ENCODE measurements around the gene HLA-DQA1. TPM values are rescaled to one million over a fixed set of nuclear protein-coding genes. Genes with fewer than 3 reads are reported as not detected.

The HLA-DQA1 gene
- total RNA-seq, 2 experiments from 2014 or later: 0.79 to 32.3 TPM

- Histone ChIP-seq H4K20me1 (ENCODE audit: insufficient read depth, low read length) (no peaks in the 10 kb centered on the region), H2AFZ (ENCODE audit: low read length) (no peak overlapping the region), H3K36me3 (ENCODE audit: insufficient read depth, low read length) (no peaks in the 10 kb centered on the region), H3K9me3 (ENCODE audit: low read length) (no peaks in the 10 kb centered on the region), H3K4me2 (ENCODE audit: low read length) (no peak overlapping the region), H3K4me3 (ENCODE audit: low read depth, low read length, poor library complexity, severe bottlenecking) (no peak overlapping the region), H3K4me1 (ENCODE audit: insufficient read depth, low read length, poor library complexity, severe bottlenecking) (peaks cover 29% of the 10 kb centered on the region), H3K79me2 (ENCODE audit: insufficient read depth, low read depth, low read length) (no peaks in the 10 kb centered on the region), H3K27ac (ENCODE audit: low read depth, low read length, poor library complexity, severe bottlenecking) (no peak overlapping the region), H3K9me2 (ENCODE audit: insufficient read depth, low read length) (no peaks in the 10 kb centered on the region)
- no TSS peak for BruUV-seq (replicated peaks)
- DNase-seq (ENCODE audit: low spot score): no peak
- TF ChIP-seq EZH2phosphoT487 (IDR thresholded peaks at IDR 0.05; ENCODE audit: borderline replicate concordance, low read depth, low read length) (no peak), CTCF (conservative IDR thresholded peaks at IDR 0.05; ENCODE audit: low read length) (no peak)
- POLR2A ChIA-PET: no interaction called here
- intact Hi-C loops (cut with micrococcal nuclease; ENCODE audit: unreplicated experiment): no loop called here
- CTCF ChIA-PET (ENCODE audit: unreplicated experiment): no interaction called here
Observed at GRCh38 chr6:32608362-32608761, 28.8 kb upstream of the HLA-DQA1 start.

DNA sequence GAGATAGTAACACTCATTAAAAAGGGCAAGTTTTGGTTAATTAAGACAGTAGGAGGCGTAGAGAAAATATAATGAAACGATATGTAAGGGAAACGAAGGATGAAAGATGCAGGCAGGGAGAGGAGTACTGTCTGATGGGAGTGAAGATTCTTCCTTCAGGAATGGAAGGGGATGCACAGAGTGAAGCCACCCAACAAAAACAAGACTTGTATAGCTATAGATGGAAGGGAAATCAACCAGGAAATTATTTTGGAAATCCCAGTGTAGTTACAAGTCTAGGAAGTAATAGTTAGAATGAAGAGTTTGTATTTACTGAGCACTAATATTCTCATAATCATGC, 27.8 kb upstream of the HLA-DQA1 start:
- intact Hi-C loops (cut with micrococcal nuclease; ENCODE audit: unreplicated experiment): no loop called here
- TF ChIP-seq CTCF (conservative IDR thresholded peaks at IDR 0.05; ENCODE audit: low read length) (no peak), EZH2phosphoT487 (IDR thresholded peaks at IDR 0.05; ENCODE audit: borderline replicate concordance, low read depth, low read length) (no peak)
- peak overlapping the region; percentile 80 for H3K4me2 ChIP-seq (ENCODE audit: low read length)
- TSS peak; percentile 100 for BruUV-seq (replicated peaks)
- CTCF ChIA-PET (ENCODE audit: unreplicated experiment): no interaction called here
- DNase-seq (ENCODE audit: low spot score): no peak
- no peaks in the 10 kb centered on the region for H4K20me1 ChIP-seq (ENCODE audit: insufficient read depth, low read length)
- no peaks in the 10 kb centered on the region for H3K36me3 ChIP-seq (ENCODE audit: insufficient read depth, low read length)
- H3K9me3 ChIP-seq (ENCODE audit: low read length): no peaks in the 10 kb centered on the region
- H3K4me1 ChIP-seq (ENCODE audit: insufficient read depth, low read length, poor library complexity, severe bottlenecking): peaks cover 24% of the 10 kb centered on the region
- H3K4me3 ChIP-seq (ENCODE audit: low read depth, low read length, poor library complexity, severe bottlenecking): peak overlapping the region; percentile 45
- H2AFZ ChIP-seq (ENCODE audit: low read length): peak overlapping the region; percentile 94; the same call in 1 of the 2 replicates
- H3K27ac ChIP-seq (ENCODE audit: low read depth, low read length, poor library complexity, severe bottlenecking): peak overlapping the region; percentile 88
- POLR2A ChIA-PET: interaction anchor here (1.1 kb wide), 1 partner anchor 12 kb away, joined by 5 read pairs; no protein-coding TSS in a partner anchor
- H3K79me2 ChIP-seq (ENCODE audit: insufficient read depth, low read depth, low read length): no peaks in the 10 kb centered on the region
- no peaks in the 10 kb centered on the region for H3K9me2 ChIP-seq (ENCODE audit: insufficient read depth, low read length)

GRCh38 chr6:32609731-32610640, 27.2 kb upstream of the HLA-DQA1 start:
- TSS peak; percentile 99 for BruUV-seq (replicated peaks)
- Histone ChIP-seq H3K4me3 (ENCODE audit: low read depth, low read length, poor library complexity, severe bottlenecking) (peak overlapping the region; percentile 59), H3K27ac (ENCODE audit: low read depth, low read length, poor library complexity, severe bottlenecking) (peak overlapping the region; percentile 88), H3K9me3 (ENCODE audit: low read length) (no peaks in the 10 kb centered on the region), H4K20me1 (ENCODE audit: insufficient read depth, low read length) (no peaks in the 10 kb centered on the region), H3K79me2 (ENCODE audit: insufficient read depth, low read depth, low read length) (no peaks in the 10 kb centered on the region), H3K36me3 (ENCODE audit: insufficient read depth, low read length) (no peaks in the 10 kb centered on the region), H3K4me2 (ENCODE audit: low read length) (peak overlapping the region; percentile 80), H3K4me1 (ENCODE audit: insufficient read depth, low read length, poor library complexity, severe bottlenecking) (peaks cover 19% of the 10 kb centered on the region), H3K9me2 (ENCODE audit: insufficient read depth, low read length) (no peaks in the 10 kb centered on the region), H2AFZ (ENCODE audit: low read length) (peak overlapping the region; percentile 94)
- ChIA-PET POLR2A (interaction anchor here (0.6 to 1.3 kb wide), 4 partner anchors 10 to 46 kb away, joined by 3 to 6 read pairs (median 4); no protein-coding TSS in a partner anchor), CTCF (ENCODE audit: unreplicated experiment) (no interaction called here)
- intact Hi-C loops (cut with micrococcal nuclease; ENCODE audit: unreplicated experiment): no loop called here
- DNase-seq (ENCODE audit: low spot score): peak; percentile 94
- TF ChIP-seq CTCF (conservative IDR thresholded peaks at IDR 0.05; ENCODE audit: low read length) (no peak), EZH2phosphoT487 (IDR thresholded peaks at IDR 0.05; ENCODE audit: borderline replicate concordance, low read depth, low read length) (no peak)

Measured in OCI-LY7 (cell line).